K562 (cell line): ENCODE results near the gene PPIA.

Source experiments
- CTCF ChIP-seq, 3 experiments: IDR thresholded peaks in 2 of 3; conservative IDR thresholded peaks in 1 of 3; 2 replicates each; pipeline ENCODE4 v1.5.1; 2011 to 2012; ENCODE audit warnings: low read length in 3 of 3, mild to moderate bottlenecking in 3 of 3, control low read depth in 2 of 3, improper control_type of control experiment in 1 of 3, inconsistent platforms in 1 of 3, low read depth in 1 of 3, mixed read lengths in 1 of 3, moderate library complexity in 1 of 3; ENCODE audit not compliant: insufficient read depth in 2 of 3
- EP300 ChIP-seq: IDR thresholded peaks from 2 replicates; pipeline ENCODE4 v1.6.1; 2012; ENCODE audit warnings: low read length, improper control_type of control experiment
- HDAC2 ChIP-seq: fragments of 450-650 bp; IDR thresholded peaks from 2 replicates; pipeline ENCODE4 v1.6.1; 2016; ENCODE audit warnings: mild to moderate bottlenecking
- NFE2L1 ChIP-seq: fragments of 450-650 bp; IDR thresholded peaks from 2 replicates; pipeline ENCODE4 v1.6.1; 2016; ENCODE audit warnings: missing genetic modification characterization, low read depth, mild to moderate bottlenecking, missing compliant biosample characterization, moderate library complexity, borderline replicate concordance
- NR3C1 ChIP-seq: sonication (generic); formaldehyde crosslinking; IDR thresholded peaks from 2 replicates; pipeline ENCODE4 v1.8.1; 2022; ENCODE audit warnings: missing genetic modification reagents
- POLR2AphosphoS5 ChIP-seq: IDR thresholded peaks from 2 replicates; pipeline ENCODE4 v1.6.1; 2011; ENCODE audit warnings: mild to moderate bottlenecking, low read depth, low read length, moderate library complexity; ENCODE audit not compliant: control insufficient read depth, insufficient read depth
- RNF2 ChIP-seq: sonication (generic); IDR thresholded peaks from 2 replicates; pipeline ENCODE4 v1.6.1; 2016
- TFAM ChIP-seq: fragments of 250-450 bp; sonication (Bioruptor Pico); conservative IDR thresholded peaks from 2 replicates; pipeline ENCODE4 v1.5.0; 2021; ENCODE audit warnings: mild to moderate bottlenecking, moderate library complexity
- ZNF354B ChIP-seq: fragments of 250-450 bp; sonication (Bioruptor Pico); IDR thresholded peaks from 2 replicates; pipeline ENCODE4 v1.4.0; 2020
- TF ChIP-seq, protein P1 (sequence below), 2 experiments: fragments of 450-650 bp in 1 of 2; IDR thresholded peaks; 2 replicates each; pipeline ENCODE4 v1.6.1; 2011 to 2017; ENCODE audit warnings: low read depth in 2 of 2, antibody characterized with exemption in 1 of 2, borderline replicate concordance in 1 of 2, low read length in 1 of 2, mild to moderate bottlenecking in 1 of 2, mixed read lengths in 1 of 2; ENCODE audit not compliant: control insufficient read depth in 1 of 2

DNA sequence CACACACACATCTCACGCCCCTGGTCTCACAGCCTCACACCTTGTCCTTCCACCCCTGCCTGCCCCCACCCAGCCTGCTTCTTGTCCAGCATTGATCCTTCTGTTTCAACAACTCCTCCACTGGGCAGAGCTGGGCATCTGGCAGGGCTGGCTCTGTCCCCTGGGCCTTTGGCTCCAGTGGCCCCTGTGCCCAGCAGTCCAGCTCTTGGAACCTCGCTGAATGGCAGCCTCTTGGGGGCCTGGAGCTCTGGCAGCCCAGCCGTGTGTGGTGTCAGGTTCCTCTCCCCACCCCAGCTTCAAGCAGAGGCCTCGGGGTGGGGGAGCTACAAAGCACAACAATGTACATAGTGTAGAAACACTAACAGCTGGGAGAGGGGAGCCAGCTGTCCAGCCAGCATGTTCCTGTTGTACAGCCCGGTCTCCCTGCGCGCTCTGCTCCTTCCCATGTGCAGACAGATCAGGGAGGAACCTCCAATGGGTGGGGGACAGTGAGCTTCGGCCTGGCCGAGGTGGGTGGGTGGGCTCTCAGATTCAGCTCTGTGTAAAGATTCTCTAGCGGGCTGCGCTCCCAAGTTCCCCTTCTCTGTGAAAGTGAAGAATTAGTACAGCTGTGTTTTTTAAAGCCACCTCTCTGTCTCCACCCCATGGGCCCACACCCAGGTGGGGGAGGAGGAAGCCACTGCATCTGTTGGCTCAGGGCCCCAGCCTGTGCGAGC lies 28.4 kb upstream of the PPIA start:
- no peak for TF ChIP-seq TFAM (CRISPR knock-in tag)
- TF ChIP-seq CTCF (IDR thresholded peaks at IDR 0.05 in 2 of 3, conservative IDR thresholded peaks at IDR 0.05 in 1 of 3; ENCODE audit: insufficient read depth in 2 of 3, low read depth in 1 of 3, low read length in 3 of 3), result no peak
- TF ChIP-seq POLR2AphosphoS5, result no peak
- TF ChIP-seq EP300, result no peak
- no peak for TF ChIP-seq NR3C1 (CRISPR knock-in tag)
- TF ChIP-seq ZNF354B, result no peak
- TF ChIP-seq RNF2, result no peak
- TF ChIP-seq HDAC2, result no peak
- TF ChIP-seq NFE2L1 (tag), result no peak
- TF ChIP-seq, protein P1, sequence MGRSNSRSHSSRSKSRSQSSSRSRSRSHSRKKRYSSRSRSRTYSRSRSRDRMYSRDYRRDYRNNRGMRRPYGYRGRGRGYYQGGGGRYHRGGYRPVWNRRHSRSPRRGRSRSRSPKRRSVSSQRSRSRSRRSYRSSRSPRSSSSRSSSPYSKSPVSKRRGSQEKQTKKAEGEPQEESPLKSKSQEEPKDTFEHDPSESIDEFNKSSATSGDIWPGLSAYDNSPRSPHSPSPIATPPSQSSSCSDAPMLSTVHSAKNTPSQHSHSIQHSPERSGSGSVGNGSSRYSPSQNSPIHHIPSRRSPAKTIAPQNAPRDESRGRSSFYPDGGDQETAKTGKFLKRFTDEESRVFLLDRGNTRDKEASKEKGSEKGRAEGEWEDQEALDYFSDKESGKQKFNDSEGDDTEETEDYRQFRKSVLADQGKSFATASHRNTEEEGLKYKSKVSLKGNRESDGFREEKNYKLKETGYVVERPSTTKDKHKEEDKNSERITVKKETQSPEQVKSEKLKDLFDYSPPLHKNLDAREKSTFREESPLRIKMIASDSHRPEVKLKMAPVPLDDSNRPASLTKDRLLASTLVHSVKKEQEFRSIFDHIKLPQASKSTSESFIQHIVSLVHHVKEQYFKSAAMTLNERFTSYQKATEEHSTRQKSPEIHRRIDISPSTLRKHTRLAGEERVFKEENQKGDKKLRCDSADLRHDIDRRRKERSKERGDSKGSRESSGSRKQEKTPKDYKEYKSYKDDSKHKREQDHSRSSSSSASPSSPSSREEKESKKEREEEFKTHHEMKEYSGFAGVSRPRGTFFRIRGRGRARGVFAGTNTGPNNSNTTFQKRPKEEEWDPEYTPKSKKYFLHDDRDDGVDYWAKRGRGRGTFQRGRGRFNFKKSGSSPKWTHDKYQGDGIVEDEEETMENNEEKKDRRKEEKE (IDR thresholded peaks at IDR 0.05; ENCODE audit: borderline replicate concordance in 1 of 2, control insufficient read depth in 1 of 2, low read depth in 2 of 2, low read length in 1 of 2), result no peak
